Activated T-cell treated with anti-CD3 and anti-CD28 coated beads for 48 hours (primary cell): ENCODE measurements around the gene HIVEP3.

ENCODE experiments used
- DNase-seq: peaks from one replicate; pipeline ENCODE4 v3.0.0-alpha.2; 2020; ENCODE audit warnings: low read depth

The HIVEP3 gene

GRCh38 chr1:41784531-41785274 is 134.0 kb downstream of the HIVEP3 start:
- no peak for DNase-seq

DNA sequence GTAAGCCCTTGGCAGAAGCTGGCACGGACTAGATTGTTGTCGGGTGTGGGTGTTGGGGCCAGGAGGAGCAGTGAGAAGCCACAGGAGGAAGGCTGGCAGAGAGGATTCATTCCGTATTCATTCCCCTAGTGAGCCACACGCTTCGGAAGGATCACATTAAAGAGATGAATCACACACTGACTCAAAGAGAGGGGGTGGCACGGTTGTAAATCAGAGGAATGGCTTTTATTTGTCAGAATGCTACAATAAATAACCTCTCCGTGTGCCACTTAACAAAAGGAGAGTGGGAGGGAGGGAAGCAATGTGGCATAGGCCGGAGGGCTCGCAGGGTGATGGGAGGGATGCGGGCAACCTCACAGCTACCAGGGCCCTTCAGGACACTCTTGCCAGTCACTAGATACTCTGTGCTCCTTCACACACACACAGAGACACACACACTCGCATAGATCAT is 135.5 kb downstream of the HIVEP3 start:
- peak; percentile 45 for DNase-seq

DNA sequence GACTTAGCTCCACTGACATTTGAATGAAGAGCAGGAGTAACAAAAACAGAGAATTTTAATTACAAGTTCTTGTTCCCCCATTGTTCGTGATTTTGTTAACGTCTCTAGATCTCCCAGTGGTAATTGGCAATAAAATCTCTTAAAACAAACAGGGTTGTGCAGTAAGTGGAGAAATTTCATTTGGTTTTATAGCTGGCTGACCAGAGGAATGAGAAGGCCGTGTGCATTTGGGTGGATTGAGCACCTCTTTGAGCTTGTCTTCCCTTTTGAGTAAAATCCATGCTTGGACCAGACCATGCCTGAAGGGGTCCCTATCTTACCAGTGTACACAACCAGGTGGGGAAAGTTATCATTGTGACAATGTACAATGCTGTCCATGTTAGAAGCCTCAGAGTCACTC is 137.8 kb downstream of the HIVEP3 start:
- DNase-seq = no peak

- no peak for DNase-seq
These were observed 138.4 kb downstream of the HIVEP3 start for GRCh38 chr1:41780322-41780721.

DNA sequence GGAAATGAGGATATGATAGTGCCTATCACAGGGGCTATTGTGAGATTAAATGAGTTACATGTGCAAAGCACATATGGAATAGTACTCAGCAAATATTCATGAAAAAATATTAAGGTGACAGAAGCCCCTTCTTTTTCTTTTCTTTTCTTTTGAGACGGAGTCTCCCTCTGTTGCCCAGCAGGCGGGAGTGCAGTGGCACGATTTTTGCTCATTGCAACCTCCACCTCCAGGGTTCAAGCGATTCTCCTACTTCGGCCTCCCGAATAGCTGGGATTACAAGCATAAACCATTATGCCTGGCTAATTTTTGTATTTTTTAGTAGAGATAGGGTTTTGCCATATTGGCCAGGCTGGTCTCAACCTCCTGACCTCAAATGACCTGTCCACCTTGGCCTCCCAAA is 139.4 kb downstream of the HIVEP3 start:
- no peak for DNase-seq

GRCh38 chr1:41777695-41778094 is 141.0 kb downstream of the HIVEP3 start:
- no peak for DNase-seq

GRCh38 chr1:41776891-41777441 is 141.8 kb downstream of the HIVEP3 start:
- DNase-seq = no peak

GRCh38 chr1:41775956-41776585 is 142.7 kb downstream of the HIVEP3 start:
- no peak for DNase-seq

GRCh38 chr1:41774471-41774990 is 144.2 kb downstream of the HIVEP3 start:
- DNase-seq = no peak

DNA sequence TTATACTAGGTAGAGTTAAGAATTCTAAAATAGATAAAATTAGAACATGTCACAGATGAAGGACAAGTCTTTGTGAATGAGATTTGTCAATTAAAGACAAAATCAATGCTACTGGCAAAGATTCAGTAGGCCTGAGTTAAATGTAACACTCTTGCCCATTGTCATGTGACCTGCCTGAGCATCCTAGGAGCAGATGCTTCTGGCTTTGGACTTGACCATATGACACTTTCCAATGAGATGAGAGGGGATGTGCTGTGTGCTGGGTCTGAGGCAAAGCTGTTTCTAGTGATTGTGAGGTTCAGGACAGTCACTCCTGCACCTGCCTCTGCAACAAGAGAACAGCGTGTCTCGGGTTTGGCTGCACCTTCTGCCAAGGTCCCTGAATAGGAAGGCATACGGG is 144.9 kb downstream of the HIVEP3 start:
- DNase-seq = no peak

DNA sequence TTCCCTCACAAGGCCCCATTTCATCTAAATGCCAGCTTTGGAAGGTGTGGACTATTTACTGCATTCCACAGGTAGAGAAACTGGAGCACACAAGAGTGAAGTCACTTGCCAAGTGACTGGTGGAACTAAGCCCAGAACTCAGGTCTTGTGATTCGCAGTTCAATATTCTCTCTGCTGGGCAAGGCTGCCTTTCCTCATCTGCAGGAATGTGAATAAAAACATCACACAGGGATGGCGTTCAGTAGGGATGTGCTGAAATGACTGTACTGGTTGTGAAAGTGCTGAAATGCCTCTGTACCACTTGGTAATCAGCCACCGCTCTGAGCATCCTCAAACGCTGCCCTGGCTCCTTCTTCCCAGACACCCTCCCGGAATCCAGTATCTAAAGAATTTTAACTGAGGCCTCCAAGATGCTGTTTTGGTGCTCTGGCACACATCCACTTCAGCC is 145.6 kb downstream of the HIVEP3 start:
- no peak for DNase-seq

- no peak for DNase-seq
These were observed 149.7 kb downstream of the HIVEP3 start for GRCh38 chr1:41769068-41769467.

DNA sequence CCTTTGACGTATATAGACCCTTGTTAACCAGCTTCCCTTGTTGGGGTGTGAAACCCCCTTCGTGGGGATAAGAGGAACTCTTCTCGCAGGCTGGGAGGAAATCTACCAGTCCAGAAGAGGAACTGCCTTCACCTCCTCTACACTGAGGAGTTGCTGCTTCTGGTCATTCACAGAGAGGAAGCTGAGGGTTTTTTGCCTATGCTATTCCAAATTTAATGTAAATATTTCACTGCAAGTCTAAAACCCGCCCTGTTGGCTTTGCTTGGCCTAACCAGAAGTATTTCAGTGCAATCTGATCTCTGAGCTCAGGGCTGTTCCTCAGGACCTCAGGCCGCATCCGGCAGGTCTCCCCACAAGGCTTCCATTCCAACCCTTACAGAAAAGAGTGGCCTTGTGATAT is 150.1 kb downstream of the HIVEP3 start:
- no peak for DNase-seq

GRCh38 chr1:41767534-41768525 is 150.9 kb downstream of the HIVEP3 start:
- no peak for DNase-seq

GRCh38 chr1:41766546-41766945 is 152.2 kb downstream of the HIVEP3 start:
- DNase-seq = no peak

DNA sequence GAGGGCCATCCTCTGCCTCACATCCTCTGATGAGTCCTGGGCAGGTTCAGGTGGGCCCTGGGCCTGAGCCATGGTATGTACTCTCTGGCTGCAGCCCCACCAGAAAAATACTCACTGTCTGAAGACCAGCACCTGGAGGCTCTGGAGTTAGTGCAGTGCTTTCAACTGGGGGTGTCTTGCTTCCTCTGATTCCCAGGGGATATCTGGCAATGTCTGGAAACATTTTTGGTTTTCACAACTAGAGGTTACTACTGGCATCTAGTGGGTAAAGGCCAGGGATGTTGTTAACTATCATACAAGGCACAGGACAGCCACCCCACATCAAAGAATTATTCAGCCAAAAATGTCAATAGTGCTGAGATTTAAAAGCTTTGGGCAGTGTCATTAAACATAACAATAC is 152.7 kb downstream of the HIVEP3 start:
- no peak for DNase-seq

DNA sequence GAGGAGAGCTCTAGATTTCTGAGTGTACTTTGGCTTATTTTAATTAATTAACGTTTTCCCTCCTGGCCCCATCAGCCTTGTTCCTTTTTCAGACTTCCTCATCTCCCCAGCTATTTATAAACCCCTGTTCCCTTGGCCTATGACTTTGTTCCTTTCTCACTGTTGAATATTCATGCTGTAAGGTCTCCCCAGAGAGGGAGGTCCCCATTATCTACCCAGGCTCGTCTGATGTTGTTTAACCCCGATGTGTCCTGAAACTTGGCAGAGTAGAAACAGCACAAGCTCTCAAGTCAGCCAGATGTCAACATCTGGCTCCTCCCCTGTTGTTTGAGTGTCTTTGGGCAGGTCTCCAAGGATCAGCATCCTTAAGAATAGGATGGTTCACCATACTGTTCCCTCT is 153.6 kb downstream of the HIVEP3 start:
- DNase-seq = no peak

DNA sequence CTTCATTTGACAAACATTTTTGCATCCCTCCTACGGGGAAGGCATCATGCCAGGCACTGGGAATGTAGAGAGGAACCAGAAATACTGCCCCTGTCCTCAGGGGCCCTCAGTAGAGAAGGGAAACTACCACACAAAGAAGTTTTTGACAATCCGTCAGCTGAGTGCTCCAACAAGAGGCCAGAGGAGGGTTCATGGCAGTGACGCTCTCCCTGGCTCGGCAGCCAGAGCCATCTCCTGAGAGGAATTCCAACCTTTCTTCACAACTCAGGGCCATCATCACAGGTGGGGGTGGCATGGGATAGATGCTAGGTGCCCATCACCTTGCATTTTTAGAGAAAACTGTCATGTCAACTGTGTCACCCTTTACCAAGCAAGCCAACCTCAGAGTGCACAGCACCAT is 154.1 kb downstream of the HIVEP3 start:
- DNase-seq = no peak

DNA sequence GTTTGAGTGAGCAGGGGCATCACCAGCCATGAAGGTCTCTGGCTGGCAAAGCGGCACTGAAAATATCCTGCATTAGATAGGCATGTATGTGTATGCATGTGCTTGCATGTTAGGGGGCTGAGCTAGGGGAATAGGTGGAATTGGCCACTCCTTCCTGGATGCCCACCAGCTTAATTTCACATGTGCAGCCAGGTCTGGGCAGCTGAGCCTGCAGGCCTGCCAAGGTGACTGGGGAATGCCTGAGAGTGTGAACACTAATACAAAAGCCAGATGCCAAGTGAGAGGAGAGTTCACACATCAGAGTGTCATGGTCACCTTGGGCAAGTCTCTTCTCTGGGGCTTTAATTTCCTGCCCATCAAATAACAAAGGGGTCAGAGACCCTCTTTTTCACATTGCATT is 155.9 kb downstream of the HIVEP3 start:
- DNase-seq = no peak

DNA sequence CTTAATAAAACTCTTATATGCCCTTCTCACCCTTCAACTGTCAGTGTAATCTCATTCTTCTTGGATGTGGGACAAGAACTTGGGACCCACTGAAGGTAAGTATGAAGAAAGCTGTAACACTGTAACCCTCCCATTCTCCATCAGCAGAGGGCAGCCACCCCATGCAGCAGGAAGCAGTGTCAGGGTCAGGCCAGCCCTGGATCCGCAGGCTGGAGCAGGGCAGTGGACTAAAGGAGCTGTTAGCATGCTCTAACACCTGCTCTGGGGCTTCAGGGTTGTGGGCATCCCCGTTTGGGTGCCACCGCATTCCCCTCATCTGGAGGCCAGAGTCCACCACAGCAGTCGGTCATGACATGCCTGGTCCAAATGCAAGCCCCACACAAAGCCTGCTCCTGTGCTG is 156.5 kb downstream of the HIVEP3 start:
- DNase-seq = no peak

DNA sequence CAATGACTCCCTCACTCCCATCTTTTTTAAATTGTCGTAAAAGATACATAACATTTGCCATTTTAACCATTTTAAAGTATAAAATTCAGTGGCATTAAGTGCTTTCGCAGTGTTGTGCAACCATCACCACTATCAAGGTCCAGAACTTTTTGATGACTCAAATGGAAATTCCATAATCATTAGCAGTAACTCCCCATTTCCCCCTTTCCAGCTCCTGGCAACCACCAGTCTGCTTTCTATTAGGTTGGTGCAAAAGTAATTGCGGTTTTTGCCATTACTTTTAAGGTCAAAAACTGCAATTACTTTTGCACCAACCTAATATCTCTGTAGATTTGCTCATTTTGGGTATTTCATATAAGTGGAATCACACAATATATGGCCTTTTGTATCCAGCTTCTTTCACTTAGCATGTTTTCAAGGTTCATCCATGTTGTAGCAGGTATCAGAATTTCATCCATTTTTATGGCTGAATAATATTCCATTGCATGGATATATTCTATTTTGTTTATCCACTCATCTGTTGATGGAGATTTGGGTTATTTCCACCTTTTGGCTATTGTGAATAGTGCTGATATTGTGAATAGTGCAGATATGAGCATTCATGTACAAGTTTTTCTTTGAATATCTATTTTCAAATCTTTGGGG is 159.7 kb downstream of the HIVEP3 start:
- DNase-seq = no peak
